Mucosa of stomach (tissue), 1 donor: ENCODE data around the gene CD74.

Source experiments
- H3K27me3 ChIP-seq: one replicate; pipeline ENCODE4 v1.7.0; 2013; ENCODE audit warnings: mild to moderate bottlenecking, low read length; ENCODE audit not compliant: control insufficient read depth, insufficient read depth
- H3K36me3 ChIP-seq: one replicate; pipeline ENCODE4 v1.7.0; 2013; ENCODE audit warnings: low read length; ENCODE audit not compliant: control insufficient read depth, insufficient read depth
- H3K4me1 ChIP-seq: one replicate; pipeline ENCODE4 v1.7.0; 2013; ENCODE audit warnings: mild to moderate bottlenecking, low read length; ENCODE audit not compliant: control insufficient read depth, insufficient read depth
- H3K4me3 ChIP-seq: one replicate; pipeline ENCODE4 v1.7.0; 2013; ENCODE audit warnings: low read length
- H3K9ac ChIP-seq: one replicate; pipeline ENCODE4 v1.7.0; 2013; ENCODE audit warnings: mild to moderate bottlenecking, low read length, moderate library complexity
- H3K9me3 ChIP-seq: one replicate; pipeline ENCODE4 v1.7.0; 2013; ENCODE audit warnings: mild to moderate bottlenecking, low read length, moderate library complexity; ENCODE audit not compliant: control insufficient read depth
- donor health status: Pancreatic carcinoma.

CD74 gene

DNA sequence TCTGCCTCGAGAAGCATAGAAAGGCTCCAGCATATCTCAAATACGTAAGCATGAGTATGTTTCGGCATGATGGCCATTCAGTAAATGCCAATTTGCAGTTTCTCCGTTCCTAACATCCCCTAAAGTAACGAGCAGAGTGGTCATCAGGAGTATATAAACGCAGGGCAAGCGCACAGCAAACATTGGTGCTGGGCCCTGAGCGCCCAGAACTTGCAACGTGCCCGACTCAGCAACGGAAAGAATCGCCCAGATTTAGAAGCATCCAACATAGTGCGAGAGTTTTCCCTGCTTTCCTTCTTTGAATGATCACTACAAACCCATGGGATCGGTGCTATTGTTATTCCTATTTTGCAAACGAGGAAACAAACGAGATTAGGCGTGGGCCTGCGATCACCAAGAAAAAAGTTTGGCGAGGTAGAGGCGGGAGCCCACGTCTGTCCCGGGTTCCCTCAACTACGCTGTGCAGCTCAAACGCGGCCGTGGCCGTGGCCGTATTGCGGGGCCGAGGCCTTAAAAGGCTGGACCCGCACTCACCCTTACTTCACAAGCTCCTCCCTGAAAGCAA lies 36.3 kb upstream of the CD74 start:
- Histone ChIP-seq H3K9ac (peak overlapping the region; percentile 90), H3K4me3 (peak overlapping the region; percentile 72), H3K4me1 (peaks cover 13% of the 10 kb centered on the region), H3K36me3 (peaks cover 18% of the 10 kb centered on the region), H3K27me3 (no peaks in the 10 kb centered on the region), H3K9me3 (no peaks in the 10 kb centered on the region)

- no peaks in the 10 kb centered on the region for H3K9me3 ChIP-seq
- peak overlapping the region; percentile 72 for H3K4me3 ChIP-seq
- peaks cover 13% of the 10 kb centered on the region for H3K4me1 ChIP-seq
- H3K9ac ChIP-seq = peak overlapping the region; percentile 90
- no peaks in the 10 kb centered on the region for H3K27me3 ChIP-seq
- peaks cover 24% of the 10 kb centered on the region for H3K36me3 ChIP-seq
These were observed 35.6 kb upstream of the CD74 start for GRCh38 chr5:150448334-150448733.

- H3K36me3 ChIP-seq = peaks cover 26% of the 10 kb centered on the region
- peaks cover 13% of the 10 kb centered on the region for H3K4me1 ChIP-seq
- H3K4me3 ChIP-seq = no peak overlapping the region
- H3K27me3 ChIP-seq = no peaks in the 10 kb centered on the region
- no peaks in the 10 kb centered on the region for H3K9me3 ChIP-seq
- no peak overlapping the region for H3K9ac ChIP-seq
These were observed 34.5 kb upstream of the CD74 start for GRCh38 chr5:150447188-150447587.

- no peak overlapping the region for H3K9ac ChIP-seq
- H3K36me3 ChIP-seq = peaks cover 26% of the 10 kb centered on the region
- H3K4me3 ChIP-seq = no peak overlapping the region
- no peaks in the 10 kb centered on the region for H3K9me3 ChIP-seq
- H3K4me1 ChIP-seq = peaks cover 13% of the 10 kb centered on the region
- no peaks in the 10 kb centered on the region for H3K27me3 ChIP-seq
These were observed 33.9 kb upstream of the CD74 start for GRCh38 chr5:150446583-150446982.

DNA sequence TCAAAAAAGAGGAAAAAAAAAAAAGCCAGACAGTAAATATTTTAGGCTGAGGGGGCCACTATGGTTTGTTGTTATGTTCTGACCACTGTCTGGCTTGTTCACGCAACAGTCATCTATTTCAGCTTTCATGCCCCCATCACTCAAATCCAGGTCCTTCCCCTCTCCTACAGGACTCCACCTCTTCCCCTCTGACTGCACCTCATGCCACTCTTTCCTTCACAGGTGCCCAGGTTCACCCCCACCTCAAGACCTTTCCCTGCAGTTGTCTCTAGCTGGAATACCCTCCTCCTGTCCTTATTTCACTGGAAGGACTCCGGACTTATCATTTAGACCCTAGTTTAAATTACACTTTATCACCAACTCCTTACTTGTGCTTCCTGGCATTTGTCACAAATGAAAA lies 33.4 kb upstream of the CD74 start:
- Histone ChIP-seq H3K4me3 (no peak overlapping the region), H3K9me3 (no peaks in the 10 kb centered on the region), H3K9ac (no peak overlapping the region), H3K4me1 (peaks cover 13% of the 10 kb centered on the region), H3K27me3 (no peaks in the 10 kb centered on the region), H3K36me3 (peaks cover 26% of the 10 kb centered on the region)

DNA sequence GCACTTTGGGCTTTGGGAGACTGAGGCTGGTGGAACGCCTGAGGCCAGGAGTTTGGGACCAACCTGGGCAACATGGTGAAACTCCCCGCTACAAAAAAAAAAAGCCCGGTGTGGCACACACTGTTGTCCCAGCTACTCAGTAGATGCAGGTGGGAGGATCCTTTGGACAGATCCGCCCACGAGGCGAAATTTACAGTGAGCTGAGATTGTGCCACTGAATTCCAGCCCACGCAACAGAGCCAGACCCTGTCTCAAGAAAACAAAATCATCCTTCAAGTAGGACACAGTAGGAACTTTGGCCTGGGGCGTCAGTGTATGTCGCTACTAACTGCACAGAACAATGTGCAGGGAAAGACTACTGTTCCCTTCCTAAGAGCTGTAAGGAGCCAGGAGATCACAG lies 32.1 kb upstream of the CD74 start:
- no peak overlapping the region for H3K9ac ChIP-seq
- peaks cover 26% of the 10 kb centered on the region for H3K36me3 ChIP-seq
- no peaks in the 10 kb centered on the region for H3K27me3 ChIP-seq
- H3K4me1 ChIP-seq = peaks cover 13% of the 10 kb centered on the region
- no peak overlapping the region for H3K4me3 ChIP-seq
- no peaks in the 10 kb centered on the region for H3K9me3 ChIP-seq

DNA sequence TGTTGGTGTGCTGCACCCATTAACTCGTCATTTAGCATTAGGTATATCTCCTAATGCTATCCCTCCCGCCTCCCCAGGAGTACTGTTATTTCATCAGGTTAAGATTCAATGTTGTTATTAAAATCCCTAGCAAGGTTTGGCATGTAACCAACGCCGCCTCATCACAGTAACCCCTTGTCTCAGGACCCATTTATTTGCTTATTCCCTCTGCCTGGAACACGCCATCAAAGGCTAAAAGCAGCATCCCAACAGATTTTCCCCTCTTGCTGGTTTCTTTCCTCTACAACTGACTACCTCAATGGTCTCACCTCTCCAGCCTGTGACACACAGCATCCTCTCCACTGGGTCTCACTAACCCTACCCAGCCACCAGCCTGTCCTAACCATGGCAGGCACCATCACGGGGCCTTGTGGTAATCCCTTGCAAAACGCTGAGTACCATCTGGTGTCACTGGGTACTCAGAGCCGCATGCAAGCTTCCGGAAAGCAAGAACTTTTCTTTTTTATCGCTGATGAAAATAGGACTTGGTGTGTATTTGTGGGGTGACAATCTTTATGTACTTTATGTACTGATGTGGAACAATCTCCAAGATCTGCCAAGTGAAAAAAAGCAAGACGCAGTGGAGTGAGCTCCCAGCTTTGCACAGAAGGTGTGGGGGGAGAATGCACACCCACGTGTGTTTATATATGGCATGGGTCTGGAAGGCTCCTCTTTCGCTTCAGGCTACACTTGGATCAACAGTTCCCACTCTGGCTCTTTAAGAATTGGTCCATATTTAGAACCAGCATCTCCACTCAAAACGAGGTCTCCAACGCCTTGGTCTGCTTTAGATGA lies 30.7 kb upstream of the CD74 start:
- no peaks in the 10 kb centered on the region for H3K9me3 ChIP-seq
- no peak overlapping the region for H3K4me3 ChIP-seq
- H3K36me3 ChIP-seq = peaks cover 26% of the 10 kb centered on the region
- H3K9ac ChIP-seq = no peak overlapping the region
- H3K4me1 ChIP-seq = peaks cover 9% of the 10 kb centered on the region
- no peaks in the 10 kb centered on the region for H3K27me3 ChIP-seq

DNA sequence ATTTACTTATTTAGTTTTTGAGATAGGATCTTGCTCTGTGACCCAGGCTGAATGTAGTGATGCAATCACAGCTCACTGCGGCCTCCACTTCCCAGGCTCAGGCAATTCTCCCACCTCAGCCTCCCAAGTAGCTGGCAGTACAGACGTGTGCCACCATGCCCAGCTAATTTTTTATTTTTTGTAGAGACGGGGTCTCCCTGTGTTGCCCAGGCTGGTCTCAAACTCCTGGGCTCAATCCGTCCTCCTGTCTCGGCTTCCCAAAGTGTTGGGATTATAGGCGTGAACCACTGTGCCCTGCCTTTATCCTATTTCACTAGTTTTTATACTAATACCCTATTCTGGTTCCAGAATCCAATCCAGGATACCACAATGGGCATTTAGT lies 30.0 kb upstream of the CD74 start:
- H3K9ac ChIP-seq = no peak overlapping the region
- no peak overlapping the region for H3K4me3 ChIP-seq
- peaks cover 1% of the 10 kb centered on the region for H3K4me1 ChIP-seq
- H3K9me3 ChIP-seq = no peaks in the 10 kb centered on the region
- peaks cover 26% of the 10 kb centered on the region for H3K36me3 ChIP-seq
- no peaks in the 10 kb centered on the region for H3K27me3 ChIP-seq

DNA sequence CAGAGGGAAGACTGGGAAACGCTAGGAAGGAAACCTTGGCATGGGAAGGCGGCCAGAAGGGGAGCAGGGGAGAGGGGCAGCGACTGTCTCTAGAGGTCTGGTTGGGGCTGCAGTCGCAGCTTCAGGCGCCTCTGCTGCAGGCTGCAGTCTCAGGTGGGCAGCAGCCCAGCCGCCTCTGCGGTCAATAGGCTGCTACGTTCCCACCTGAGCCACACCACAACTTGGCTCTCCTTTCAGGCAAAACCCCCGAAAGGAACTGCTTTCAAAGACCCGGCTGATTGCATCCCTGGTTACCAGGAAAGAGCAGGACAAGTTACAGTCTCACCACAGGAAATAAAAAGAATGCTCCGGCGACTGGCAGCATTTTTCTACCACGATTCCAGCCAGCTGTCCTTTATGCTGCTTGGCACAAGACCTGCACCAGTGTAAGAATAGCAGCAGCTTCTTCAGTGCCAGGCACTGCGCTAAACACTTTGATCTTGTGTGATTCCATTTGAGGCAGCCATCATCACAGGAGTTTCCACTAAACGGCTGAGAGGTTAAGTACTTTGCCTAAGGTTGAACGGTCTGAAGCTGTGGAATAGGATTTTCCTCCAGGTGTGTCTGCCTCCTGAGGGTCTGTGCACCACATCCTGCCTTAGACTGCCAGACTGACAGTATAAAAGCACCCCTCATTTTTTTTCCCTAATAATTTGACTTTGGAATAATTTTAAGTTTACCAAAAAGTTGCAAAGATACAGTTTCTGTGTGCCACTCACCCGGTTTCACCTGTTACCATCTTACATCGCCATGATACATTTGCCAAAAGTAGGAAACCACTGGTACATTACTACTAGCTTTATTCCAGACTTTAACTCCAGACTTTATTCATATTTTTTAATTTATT lies 29.3 kb upstream of the CD74 start:
- peaks cover 25% of the 10 kb centered on the region for H3K36me3 ChIP-seq
- no peaks in the 10 kb centered on the region for H3K27me3 ChIP-seq
- no peak overlapping the region for H3K9ac ChIP-seq
- H3K9me3 ChIP-seq = no peaks in the 10 kb centered on the region
- H3K4me3 ChIP-seq = no peak overlapping the region
- no peaks in the 10 kb centered on the region for H3K4me1 ChIP-seq

DNA sequence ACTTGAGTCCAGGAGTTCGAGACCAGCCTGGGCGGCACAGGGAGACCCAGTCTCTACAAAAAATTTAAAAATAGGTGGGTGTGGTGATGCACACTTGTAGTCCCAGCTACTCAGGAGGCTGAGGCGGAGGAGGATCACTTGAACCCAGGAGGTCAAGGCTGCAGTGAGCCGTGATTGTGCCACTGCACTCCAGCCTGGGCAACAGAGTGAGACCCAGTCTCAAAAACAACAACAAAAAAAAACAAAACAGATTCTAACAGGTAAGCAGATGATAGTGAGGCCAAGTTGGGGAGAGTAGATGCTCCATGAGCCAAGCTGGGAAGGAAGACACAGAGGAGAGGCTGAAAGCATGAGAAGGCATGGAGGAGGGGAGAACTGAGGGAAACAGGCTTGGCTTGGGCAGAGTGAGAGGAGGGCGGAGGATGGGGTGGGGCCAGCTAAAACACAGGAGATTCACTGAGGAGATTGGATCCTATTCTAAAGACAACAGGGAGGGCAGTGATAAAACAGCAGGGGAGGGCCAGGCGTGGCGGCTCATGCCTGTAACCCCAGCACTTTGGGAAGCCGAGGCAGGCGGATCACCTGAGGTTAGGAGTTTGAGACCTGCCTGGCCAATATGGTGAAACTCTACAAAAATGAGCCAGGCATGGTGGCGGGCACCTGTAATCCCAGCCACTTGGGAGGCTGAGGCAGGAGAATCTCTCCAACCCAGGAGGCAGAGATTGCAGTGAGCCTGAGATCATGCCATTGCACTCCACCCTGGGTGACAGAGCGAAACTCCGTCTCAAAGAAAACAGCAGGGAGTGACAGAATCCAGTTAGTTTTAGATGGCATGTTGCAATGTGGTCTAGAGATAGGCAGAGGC lies 28.5 kb upstream of the CD74 start:
- no peaks in the 10 kb centered on the region for H3K9me3 ChIP-seq
- H3K27me3 ChIP-seq = no peaks in the 10 kb centered on the region
- H3K4me3 ChIP-seq = no peak overlapping the region
- peaks cover 16% of the 10 kb centered on the region for H3K36me3 ChIP-seq
- H3K4me1 ChIP-seq = peaks cover 4% of the 10 kb centered on the region
- no peak overlapping the region for H3K9ac ChIP-seq

GRCh38 chr5:150438873-150439546 lies 26.3 kb upstream of the CD74 start:
- Histone ChIP-seq H3K9ac (no peak overlapping the region), H3K27me3 (no peaks in the 10 kb centered on the region), H3K4me3 (no peak overlapping the region), H3K4me1 (peaks cover 6% of the 10 kb centered on the region), H3K36me3 (peaks cover 8% of the 10 kb centered on the region), H3K9me3 (no peaks in the 10 kb centered on the region)
